HFF-Myc (cell line): ENCODE results near the gene SMARCA4.

Experiments used
- DNase-seq: peaks from one replicate; pipeline ENCODE4 v3.0.0-alpha.2; 2011; ENCODE audit warnings: low read depth; ENCODE audit errors: extremely low read depth
- H3K4me3 ChIP-seq: replicated peaks from 2 replicates; pipeline ENCODE4 v1.5.1; 2011; ENCODE audit warnings: low read depth, mild to moderate bottlenecking, control low read depth, low read length
- TF ChIP-seq, protein P1 (sequence below): IDR thresholded peaks from 2 replicates; pipeline ENCODE4 v1.5.1; 2012; ENCODE audit warnings: mild to moderate bottlenecking, low read depth, low read length, control low read depth; ENCODE audit errors: missing control alignments

Gene SMARCA4

DNA sequence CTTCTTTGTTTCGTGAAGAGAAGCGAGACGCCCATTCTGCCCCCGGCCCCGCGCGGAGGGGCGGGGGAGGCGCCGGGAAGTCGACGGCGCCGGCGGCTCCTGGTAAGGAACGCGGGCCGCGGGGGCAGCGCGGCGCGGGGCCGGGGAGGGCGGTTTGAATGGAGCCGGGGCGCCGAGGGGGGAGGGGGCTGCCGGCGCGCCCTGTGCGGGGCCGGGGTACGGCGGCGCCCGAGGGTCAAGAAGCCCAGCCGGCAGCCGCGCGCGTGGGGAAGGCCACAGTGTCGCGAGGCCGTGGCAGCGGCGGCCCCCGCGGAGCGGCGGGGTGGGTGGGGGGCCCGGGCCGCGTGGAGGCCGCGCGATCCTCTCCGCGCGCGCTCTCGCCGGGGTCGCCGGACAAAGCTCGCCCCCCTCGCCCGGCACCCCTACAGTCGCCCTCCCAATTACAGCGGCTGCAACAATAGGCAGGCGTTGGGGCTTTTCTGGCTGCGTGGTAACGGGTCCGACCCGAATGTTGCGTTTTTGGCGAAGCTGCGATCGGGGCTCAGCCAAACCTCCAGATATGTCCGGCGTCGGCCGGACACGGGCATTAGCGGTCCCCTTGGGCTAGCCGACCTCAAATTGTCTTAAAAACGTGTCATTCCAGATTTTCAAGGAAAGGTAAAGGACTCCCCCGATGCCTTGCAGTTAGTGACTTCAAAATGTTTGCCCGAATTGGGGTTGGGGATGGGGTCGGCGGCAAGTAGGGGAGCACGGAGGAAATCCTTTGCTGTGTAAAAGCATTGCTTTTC is 437 bp downstream of the SMARCA4 start:
- peak overlapping the region; percentile 98 for H3K4me3 ChIP-seq
- TF ChIP-seq, protein P1, sequence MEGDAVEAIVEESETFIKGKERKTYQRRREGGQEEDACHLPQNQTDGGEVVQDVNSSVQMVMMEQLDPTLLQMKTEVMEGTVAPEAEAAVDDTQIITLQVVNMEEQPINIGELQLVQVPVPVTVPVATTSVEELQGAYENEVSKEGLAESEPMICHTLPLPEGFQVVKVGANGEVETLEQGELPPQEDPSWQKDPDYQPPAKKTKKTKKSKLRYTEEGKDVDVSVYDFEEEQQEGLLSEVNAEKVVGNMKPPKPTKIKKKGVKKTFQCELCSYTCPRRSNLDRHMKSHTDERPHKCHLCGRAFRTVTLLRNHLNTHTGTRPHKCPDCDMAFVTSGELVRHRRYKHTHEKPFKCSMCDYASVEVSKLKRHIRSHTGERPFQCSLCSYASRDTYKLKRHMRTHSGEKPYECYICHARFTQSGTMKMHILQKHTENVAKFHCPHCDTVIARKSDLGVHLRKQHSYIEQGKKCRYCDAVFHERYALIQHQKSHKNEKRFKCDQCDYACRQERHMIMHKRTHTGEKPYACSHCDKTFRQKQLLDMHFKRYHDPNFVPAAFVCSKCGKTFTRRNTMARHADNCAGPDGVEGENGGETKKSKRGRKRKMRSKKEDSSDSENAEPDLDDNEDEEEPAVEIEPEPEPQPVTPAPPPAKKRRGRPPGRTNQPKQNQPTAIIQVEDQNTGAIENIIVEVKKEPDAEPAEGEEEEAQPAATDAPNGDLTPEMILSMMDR = no peak
- no peak for DNase-seq

DNA sequence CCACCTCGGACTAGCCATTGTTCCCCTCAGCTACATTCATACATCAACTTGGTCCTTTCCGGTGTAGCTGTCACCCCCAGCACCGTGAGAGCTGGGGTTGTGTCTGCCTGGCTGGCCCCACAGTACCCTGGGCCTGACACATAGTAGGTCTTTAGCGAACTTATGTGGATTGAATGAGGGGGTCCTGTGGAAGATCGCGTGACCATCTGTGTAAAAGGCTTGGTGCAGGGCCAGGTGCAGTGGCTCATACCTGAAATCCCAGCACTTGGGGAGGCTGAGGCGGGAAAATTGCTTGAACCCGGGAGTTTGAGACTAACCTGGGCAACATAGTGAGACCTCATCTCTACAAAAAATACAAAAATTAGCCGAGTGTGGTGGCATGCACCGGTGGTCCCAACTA is 2.0 kb downstream of the SMARCA4 start:
- no peak for DNase-seq
- TF ChIP-seq, protein P1 = no peak
- H3K4me3 ChIP-seq = peak overlapping the region; percentile 98

DNA sequence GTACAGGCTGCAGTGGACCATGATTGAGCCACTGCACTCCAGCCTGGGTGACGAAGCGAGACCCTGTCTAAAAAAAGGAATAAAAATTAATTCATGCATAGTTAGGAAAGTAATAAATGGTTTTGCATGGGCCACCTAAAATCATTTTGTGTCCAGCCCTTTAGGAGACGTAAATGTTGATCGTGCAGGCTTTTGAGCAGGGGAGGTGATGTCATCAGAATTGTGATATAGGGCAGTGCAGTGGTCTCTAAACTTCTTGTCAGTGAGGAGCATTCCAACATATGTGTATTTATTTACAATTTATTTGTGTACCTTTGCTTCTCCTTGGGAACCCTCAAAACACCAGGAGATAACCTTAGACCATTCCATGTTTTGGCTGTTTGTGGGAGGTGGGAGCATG is 3.0 kb downstream of the SMARCA4 start:
- H3K4me3 ChIP-seq = no peak overlapping the region
- TF ChIP-seq, protein P1 = no peak
- DNase-seq = no peak

DNA sequence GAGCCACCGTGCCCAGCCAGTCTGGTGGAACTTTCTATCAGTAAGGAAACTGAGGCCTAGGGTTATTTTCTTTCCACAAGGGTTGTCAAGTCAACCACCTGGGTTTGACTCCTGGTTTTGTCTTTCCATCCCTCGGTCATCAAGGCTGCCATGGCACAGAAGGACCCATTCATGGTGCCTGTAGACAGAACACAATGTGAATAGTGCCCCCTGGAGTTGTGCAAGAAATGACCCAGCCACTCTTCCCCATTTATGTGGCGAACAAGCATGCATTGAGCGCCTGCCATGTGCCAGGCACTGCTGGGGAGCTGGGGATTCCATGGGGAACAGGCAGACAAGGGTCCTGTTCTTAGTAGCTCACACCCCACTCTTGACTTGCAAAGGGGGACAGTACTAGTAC is 4.1 kb downstream of the SMARCA4 start:
- no peak for DNase-seq
- TF ChIP-seq, protein P1 = no peak
- H3K4me3 ChIP-seq = no peak overlapping the region

DNA sequence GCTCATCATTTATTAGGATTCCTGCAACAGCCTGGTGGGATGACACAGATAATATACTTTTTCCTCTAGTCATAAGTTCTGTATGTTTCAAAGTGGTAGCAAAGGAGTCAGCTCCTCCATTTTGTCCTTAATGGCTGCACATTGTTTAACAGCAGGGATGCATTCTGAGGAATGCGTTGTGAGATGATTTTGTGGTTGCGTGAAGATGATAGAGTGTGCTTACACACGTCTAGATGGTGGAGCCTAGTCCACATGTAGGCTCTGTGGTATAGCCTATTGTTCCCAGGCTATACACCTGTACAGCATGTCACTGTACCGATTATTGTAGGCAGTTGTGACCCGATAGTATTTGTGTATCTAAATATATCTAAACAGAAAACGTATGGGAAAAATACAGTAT is 4.6 kb downstream of the SMARCA4 start:
- DNase-seq = no peak
- no peak overlapping the region for H3K4me3 ChIP-seq
- TF ChIP-seq, protein P1 = no peak

DNA sequence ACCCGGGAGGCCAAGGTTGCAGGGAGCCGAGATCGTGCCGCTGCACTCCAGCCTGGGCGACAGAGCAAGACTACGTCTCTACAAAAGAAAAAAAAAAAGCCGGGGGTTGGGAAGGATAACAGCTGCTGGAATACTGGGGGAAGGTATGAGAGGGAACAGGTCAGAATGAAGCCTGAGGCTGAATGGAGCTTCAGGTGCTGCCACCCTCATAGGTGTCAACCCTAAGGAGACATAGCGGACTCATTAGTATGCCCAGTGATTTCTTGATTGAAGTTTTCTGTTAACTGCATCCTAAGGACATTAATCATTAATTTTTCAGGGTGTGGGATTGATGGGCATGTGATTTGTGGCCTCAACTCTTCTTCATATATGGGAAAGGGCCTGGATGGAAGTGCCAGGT is 6.0 kb downstream of the SMARCA4 start:
- H3K4me3 ChIP-seq = no peak overlapping the region
- no peak for DNase-seq

More for the DNA sequence above, 6.0 kb downstream of the SMARCA4 start:
- TF ChIP-seq, protein P1 = no peak
